ENCODE results near the gene INTS14. TPM values are rescaled to one million over a fixed set of nuclear protein-coding genes. Genes with fewer than 3 reads are reported as not detected.
"Not testable (repeated sequence)": the region's sequence is repeated elsewhere in the genome, so short reads cannot be mapped to it uniquely, and the experiment has no call there.

The INTS14 gene
- total RNA-seq, 1 donor from 2014 or later, result 44.5 TPM

DNA sequence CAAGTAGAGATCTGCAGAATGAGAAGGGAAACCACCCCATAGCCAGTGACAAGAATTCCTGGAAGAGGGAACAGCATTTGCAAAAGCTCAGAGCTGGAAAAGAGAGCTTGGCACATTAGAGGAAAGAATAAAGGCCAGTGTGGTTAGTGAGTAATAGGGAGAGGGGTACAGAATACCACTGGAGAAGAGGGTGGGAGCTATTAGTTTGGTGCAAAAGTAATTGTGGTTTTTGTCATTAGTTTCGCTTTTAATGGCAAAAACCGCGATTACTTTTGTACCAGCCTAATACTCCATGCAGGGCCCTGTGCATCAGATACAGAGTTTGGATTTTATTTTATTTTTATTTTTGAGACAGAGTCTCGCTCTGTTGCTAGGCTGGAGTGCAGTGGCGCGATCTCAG, 20.6 kb upstream of the INTS14 start:
- DNase-seq (ENCODE audit: low read depth), result no peak

GRCh38 chr15:65630760-65631159, 19.8 kb upstream of the INTS14 start:
- DNase-seq (ENCODE audit: low read depth), result no peak

DNA sequence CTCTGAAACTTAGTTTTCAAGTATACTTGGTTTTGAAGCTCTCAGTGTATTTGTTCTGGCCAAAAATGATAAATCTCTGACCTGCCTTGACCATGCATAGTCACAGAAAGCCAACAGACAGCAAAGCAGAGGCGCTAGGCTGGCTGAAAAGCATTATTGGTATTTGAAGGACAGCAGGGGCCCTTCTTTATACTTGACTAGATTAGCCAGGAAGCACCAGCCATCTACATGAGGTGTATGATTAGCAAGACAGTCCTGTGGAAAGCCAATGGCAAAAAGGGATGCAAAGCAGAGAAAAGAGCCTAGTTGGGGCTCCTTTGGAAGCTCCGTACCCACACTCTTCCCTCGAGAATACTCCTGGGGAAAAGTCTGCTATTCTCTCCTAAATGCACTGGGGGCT, 18.6 kb upstream of the INTS14 start:
- no peak for DNase-seq (ENCODE audit: low read depth)

DNA sequence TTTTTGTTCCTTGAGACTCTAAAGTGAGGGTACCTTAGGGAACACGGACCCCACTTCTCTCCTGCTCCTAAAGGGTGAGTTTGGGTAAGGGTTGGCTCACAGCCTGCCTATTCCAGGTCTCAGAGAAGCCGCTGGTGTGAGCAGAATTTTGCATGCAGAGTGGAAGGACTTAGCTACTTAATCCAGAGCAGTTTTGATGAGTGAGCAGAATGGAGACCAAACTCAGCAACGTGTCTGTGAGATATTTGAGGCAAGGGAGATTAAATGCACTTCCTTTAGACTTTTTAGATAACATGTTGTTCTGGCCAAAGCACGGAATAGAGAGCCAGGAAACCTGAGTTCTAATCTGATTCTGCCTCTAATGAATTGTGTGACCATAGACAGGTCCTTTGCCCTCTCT, 15.9 kb upstream of the INTS14 start:
- no peak for DNase-seq (ENCODE audit: low read depth)

DNA sequence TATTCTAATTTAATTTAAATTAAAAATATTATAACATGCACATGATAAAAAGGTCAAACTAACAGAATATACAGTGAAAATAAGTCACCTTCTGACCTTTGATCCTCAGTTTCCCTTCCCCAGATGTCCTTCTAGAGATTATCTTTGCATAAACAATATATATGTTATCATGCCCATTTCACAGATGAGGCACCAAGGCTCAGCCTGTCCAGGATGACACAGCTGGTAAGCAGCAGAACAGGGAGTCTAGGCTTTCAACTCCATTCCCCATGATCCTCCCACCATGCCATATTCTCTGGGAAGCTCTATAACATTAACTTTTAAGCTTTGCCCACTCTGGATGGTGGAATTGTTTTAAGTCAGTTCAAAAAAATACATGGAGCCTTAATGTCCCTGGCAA, 12.2 kb upstream of the INTS14 start:
- no peak for DNase-seq (ENCODE audit: low read depth)

- no peak for DNase-seq (ENCODE audit: low read depth)
Measured at GRCh38 chr15:65621638-65622037, 10.7 kb upstream of the INTS14 start, which contains the start of gene SLC24A1. TSS of gene SLC24A1 (plus strand) at chr15:65621938. CDS start at chr15:65624081, 2,143 bp downstream.

- DNase-seq (ENCODE audit: low read depth), result no peak
Measured at GRCh38 chr15:65620833-65621232, 9.9 kb upstream of the INTS14 start.

GRCh38 chr15:65619626-65620290, 8.8 kb upstream of the INTS14 start:
- DNase-seq (ENCODE audit: low read depth), result no peak

- DNase-seq (ENCODE audit: low read depth), result no peak
Measured at GRCh38 chr15:65618560-65619109, 7.7 kb upstream of the INTS14 start.

DNA sequence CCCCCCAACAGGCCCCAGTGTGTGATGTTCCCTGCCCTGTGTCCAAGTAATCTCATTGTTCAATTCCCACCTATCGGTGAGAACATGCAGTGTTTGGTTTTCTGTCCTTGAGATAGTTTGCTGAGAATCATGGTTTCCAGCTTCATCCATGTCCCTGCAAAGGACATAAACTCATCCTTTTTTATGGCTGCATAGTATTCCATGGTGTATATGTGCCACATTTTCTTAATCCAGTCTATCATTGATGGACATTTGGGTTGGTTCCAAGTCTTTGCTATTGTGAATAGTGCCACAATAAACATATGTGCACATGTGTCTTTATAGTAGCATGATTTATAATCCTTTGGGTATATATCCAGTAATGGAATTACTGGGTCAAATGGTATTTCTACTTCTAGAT, 5.0 kb upstream of the INTS14 start:
- not testable (repeated sequence) for DNase-seq (ENCODE audit: low read depth)

DNA sequence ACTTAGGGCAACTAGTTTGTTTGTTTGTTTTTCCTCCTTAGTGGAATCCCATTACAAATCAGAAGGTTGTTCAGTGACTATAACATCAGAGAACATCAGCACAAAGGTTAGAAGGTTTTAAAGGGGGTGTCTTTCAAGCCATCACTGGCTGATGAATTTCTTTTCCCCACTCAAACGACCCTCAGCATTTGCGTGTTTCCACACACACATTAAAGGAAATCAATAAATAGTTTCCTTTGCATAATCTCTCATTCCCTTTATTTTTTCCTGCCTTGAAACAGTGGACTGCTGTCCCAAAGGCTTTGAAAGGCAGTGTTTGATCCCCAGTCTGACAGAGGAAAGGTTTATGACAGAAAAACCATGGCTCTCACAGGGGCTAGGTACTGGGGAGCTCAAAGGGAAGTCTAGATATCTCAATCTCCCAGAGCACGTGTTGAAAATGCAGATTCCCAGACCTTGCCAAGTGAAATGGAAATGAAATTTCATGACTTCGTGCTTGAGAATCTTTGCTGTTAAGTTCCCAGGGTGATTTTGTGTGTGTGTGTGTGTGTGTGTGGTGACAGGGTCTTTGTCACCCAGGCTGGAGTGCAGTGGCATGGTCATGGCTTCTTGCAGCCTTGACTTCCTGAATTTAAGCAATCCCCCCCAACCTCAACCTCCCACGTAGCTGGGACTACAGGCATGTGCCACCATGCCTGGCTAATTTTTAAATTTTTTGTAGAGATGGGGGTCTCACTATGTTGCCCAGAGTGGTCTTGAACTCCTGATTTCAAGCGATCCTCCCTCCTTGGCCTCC, 2.2 kb upstream of the INTS14 start:
- DNase-seq (ENCODE audit: low read depth), result no peak

GRCh38 chr15:65612616-65612946, 1.6 kb upstream of the INTS14 start:
- peak; percentile 50 for DNase-seq (ENCODE audit: low read depth)

DNA sequence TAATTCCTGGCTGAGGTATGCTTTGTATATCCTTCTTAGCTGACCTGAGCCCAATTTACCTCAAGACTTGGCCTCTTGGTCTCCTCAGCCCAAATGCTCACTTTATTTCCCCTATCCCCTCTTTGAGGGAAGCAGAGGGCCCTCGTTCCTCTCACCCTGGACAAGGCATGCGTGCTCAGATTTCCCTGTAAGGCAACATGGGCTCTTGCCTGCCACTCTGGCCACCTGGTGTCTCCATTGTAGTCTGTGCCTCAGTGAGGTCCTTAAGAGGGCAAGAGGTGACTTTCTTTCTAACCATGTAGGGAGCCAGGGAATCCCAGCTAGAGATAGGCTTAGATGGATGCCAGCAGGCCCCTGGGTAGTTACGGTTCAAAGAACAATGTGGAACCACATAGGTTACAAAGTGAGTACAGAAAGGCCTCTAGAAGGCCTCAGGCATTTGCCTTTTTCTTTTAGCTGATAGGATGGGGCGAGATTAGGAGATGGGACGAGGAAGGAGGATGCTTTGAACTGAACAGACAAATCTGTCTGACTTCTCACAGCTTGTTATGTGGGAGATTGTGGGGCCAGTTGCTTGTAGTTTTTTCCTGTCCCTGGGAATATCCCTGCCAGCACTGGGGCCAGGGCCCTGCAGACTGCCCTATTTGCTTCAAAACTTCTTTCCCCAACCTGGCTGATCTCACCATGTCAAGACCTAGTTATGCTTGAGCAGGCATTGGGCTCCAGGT, 1.1 kb upstream of the INTS14 start:
- no peak for DNase-seq (ENCODE audit: low read depth)

GRCh38 chr15:65603559-65603958, 7.4 kb downstream of the INTS14 start:
- no peak for DNase-seq (ENCODE audit: low read depth)

GRCh38 chr15:65603134-65603533, 7.8 kb downstream of the INTS14 start:
- no peak for DNase-seq (ENCODE audit: low read depth)

- DNase-seq (ENCODE audit: low read depth), result no peak
Measured at GRCh38 chr15:65599677-65600076, 11.3 kb downstream of the INTS14 start.

GRCh38 chr15:65598468-65598867, 12.5 kb downstream of the INTS14 start:
- no peak for DNase-seq (ENCODE audit: low read depth)

DNA sequence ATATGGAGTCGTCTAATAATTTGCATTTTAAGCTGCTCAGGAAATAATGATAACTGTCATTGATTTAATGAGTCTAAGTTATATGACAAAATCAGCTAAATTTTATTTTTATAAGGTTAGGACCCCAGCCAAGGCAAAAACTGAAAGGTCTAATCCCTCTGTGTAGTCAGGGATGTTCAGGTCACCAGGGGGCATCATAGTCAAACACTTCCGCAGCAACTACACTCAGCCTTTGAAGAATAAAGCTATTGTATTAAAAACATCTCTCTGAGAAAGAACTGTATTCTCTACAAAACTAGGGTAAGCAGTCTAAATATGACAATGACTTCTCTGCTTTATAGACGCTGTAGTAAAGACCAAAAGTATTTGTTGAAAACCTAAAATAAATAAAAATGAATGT, 15.0 kb downstream of the INTS14 start:
- no peak for DNase-seq (ENCODE audit: low read depth)

- no peak for DNase-seq (ENCODE audit: low read depth)
Measured at GRCh38 chr15:65587094-65587493, 23.8 kb downstream of the INTS14 start.

DNA sequence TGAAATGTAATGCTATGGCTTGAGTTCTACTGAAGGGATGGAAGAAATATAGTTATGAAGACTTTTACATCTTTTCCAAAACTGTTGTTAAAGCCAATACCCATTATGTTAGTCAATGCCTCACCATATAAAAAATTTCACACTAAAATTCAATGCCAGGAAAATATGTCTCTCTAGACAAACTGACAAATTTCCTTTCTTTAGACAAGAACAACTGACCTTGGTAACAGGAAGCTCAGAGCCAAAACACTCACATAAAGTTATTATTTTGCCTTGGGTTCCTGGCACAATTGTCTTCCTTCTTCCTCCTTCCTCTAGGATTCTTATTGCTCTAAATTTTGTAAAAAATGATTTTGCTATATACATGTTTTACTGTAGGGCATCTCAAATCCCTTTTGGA, 26.7 kb downstream of the INTS14 start:
- DNase-seq (ENCODE audit: low read depth), result no peak

DNA sequence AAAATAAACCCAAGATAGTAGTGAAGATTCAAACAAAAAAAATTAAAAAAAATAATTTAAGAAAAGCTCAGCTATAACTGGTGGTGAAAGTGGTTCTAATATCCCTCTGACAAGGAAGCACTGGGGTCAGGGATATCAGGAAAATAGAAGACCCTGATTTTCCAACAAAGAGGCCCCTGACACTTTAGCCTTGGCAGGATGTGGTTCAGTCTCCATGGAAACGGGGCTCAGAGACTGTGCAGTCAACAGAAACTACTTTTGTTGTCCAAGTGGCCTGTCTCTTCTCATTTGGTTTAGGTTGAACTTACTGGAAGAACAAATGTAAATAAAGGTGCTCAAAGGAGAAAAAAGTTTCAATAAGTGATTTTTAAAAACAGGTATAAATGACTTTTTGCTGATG, 27.2 kb downstream of the INTS14 start:
- peak; percentile 67 for DNase-seq (ENCODE audit: low read depth)

DNA sequence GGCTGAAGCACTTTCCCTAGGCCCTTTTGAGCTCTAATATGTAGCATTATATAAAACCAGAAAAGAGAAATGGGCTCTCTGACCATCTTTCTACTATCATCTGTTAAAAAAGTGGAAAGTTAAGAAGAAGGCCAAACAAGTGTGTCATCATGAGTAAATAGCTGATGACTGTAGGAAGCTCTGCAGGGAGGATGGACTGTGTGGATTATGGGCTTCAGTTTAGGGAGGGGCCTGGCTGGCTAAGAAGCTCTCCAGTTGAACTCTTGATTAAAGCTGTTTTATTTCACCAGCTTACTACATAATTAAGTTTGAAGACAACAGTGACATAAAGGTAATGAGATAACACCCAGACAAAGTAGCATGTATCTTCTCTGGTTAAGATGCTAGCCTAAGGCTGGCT, 30.6 kb downstream of the INTS14 start:
- DNase-seq (ENCODE audit: low read depth), result peak; percentile 32

- no peak for DNase-seq (ENCODE audit: low read depth)
Measured at GRCh38 chr15:65579762-65580161, 31.2 kb downstream of the INTS14 start.

Measured in renal cortical epithelial cell (primary cell).